ENCODE results near the gene INTS1.

INTS1 gene

DNA sequence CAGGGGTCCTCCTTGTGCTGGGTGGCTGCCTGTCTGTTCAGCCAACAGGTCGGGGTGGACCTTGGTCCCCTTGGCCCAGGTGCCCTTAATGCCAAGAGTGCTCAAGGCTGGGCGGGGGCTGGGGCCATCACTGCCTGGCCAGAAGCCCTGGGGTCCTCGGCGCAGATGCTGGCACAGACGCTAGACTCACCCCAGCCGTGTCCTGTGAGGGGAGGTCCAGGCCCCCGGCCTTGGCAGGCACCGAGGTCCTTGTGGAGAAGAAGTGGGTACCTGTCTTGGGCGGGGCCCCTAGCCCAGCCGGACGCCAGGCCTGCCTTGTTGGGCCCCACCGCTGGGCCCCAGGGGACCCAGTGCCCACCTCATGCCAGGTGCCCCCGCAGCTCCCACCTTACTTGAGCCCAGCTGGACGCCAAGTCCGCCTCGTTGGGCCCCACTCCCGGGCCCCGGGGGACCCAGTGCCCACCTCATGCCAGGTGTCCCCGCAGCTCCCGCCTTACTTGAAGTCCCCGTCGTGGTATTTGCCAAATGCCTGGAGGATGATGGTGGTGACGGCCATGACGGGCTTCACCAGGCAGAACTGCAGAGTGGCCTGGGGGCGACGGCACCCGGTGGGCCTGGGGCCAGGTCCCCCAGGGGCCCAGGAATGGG is 45.3 kb upstream of the INTS1 start:
- Histone ChIP-seq H3K27ac (no peak overlapping the region), H3K27me3 (replicated peaks) (no peaks in the 10 kb centered on the region), H3K4me3 (ENCODE audit: low read depth, low read length) (no peak overlapping the region), H3K36me3 (replicated peaks) (no peaks in the 10 kb centered on the region)
- in situ Hi-C loops (cut with HindIII; ENCODE audit: low pct_ligation_motif_present, low sequenced_read_pairs) = no loop called here
- TF ChIP-seq CTCF (IDR thresholded peaks at IDR 0.05; ENCODE audit: low read depth, low read length, missing control alignments) = no peak
- no peak for DNase-seq

GRCh38 chr7:1548944-1549343 is 44.8 kb upstream of the INTS1 start:
- no peak for DNase-seq
- no peaks in the 10 kb centered on the region for H3K27me3 ChIP-seq (replicated peaks)
- no peak overlapping the region for H3K27ac ChIP-seq
- in situ Hi-C loops (cut with HindIII; ENCODE audit: low pct_ligation_motif_present, low sequenced_read_pairs) = no loop called here
- H3K4me3 ChIP-seq (ENCODE audit: low read depth, low read length) = no peak overlapping the region
- peaks cover 3% of the 10 kb centered on the region for H3K36me3 ChIP-seq (replicated peaks)
- TF ChIP-seq CTCF (IDR thresholded peaks at IDR 0.05; ENCODE audit: low read depth, low read length, missing control alignments) = no peak

GRCh38 chr7:1548438-1548831 is 44.2 kb upstream of the INTS1 start:
- no peak overlapping the region for H3K4me3 ChIP-seq (ENCODE audit: low read depth, low read length)
- no peak overlapping the region for H3K27ac ChIP-seq
- TF ChIP-seq CTCF (IDR thresholded peaks at IDR 0.05; ENCODE audit: low read depth, low read length, missing control alignments) = peak; percentile 47
- H3K27me3 ChIP-seq (replicated peaks) = no peaks in the 10 kb centered on the region
- peaks cover 4% of the 10 kb centered on the region for H3K36me3 ChIP-seq (replicated peaks)
- in situ Hi-C loops (cut with HindIII; ENCODE audit: low pct_ligation_motif_present, low sequenced_read_pairs) = no loop called here
- DNase-seq = no peak

DNA sequence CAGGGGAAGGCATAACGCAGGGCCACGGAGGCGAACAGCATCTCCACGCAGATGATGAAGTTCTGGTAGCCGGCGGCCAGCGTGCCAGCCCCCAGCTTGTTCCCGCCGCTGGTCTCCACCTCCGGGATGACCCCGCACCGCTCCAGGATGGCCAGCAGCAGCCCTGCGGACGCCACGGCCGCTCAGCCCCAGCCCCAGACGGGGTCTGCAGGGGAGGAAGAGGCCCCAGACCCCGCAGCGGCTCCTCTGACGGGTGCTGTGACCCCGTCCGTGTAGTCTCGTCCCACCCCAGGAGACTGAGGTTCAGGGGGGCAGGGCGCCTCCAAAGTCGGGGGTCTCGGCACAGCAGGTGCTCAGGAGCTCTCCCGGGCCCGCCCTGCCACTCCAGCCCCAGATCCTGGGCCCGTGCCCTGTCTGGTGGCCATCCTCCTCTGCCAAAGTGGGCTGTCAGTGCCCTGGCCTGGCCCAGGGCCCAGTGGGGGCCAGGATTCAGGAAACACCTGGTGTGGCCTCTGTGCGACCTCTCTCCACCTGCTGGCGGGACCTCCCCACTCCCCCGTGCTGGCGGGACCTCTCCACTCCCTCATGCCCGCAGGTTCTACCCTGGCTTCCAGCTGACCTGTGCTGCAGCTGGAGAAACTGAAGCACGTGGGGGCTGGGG is 43.7 kb upstream of the INTS1 start:
- Histone ChIP-seq H3K27ac (no peak overlapping the region), H3K4me3 (ENCODE audit: low read depth, low read length) (no peak overlapping the region), H3K36me3 (replicated peaks) (peaks cover 8% of the 10 kb centered on the region), H3K27me3 (replicated peaks) (no peaks in the 10 kb centered on the region)
- TF ChIP-seq CTCF (IDR thresholded peaks at IDR 0.05; ENCODE audit: low read depth, low read length, missing control alignments) = no peak
- in situ Hi-C loops (cut with HindIII; ENCODE audit: low pct_ligation_motif_present, low sequenced_read_pairs) = no loop called here
- no peak for DNase-seq

DNA sequence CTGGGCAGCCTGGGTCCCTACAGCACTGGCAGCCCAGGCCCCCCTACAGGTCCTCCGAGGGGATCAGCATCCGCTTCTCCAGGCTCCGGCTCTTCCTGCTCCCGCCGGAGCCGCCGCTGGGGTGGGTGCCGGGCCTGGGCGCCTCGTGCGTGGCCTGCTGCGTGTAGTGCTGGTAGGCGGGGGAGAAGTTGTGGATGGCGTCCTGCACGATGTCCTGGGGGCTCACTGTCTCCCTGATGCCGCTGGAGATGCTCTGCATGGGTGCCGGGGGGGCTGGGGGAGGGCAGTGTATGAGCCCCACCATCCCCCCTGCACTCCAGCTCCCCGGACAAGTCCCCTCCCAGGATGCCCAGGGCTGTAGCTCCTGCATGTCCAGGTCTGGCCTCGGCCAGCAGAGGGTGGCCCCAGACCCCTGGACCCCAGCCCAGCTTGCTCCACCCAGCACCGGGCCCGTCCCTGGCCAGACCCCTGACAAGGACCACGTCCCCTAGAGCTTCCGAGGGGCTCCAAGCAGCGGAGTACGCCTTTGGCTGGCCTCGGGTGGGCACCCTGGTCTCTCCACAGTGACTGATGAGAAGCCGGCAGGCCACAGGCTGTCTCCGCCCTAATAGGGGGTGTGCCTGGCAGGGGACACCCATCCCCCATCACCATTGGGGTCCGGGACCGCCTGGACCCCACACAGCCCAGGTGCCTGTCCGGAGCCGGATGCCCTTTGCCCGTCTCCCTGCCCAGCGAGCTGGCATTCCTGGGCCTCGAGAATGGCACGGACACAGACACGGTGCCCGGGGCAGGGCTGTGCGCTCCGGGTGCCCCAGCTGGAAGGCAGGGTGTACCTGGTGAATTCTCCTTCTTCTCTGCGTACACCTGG is 43.0 kb upstream of the INTS1 start:
- H3K27me3 ChIP-seq (replicated peaks) = no peaks in the 10 kb centered on the region
- TF ChIP-seq CTCF (IDR thresholded peaks at IDR 0.05; ENCODE audit: low read depth, low read length, missing control alignments) = no peak
- H3K27ac ChIP-seq = no peak overlapping the region
- no peak overlapping the region for H3K4me3 ChIP-seq (ENCODE audit: low read depth, low read length)
- peaks cover 16% of the 10 kb centered on the region for H3K36me3 ChIP-seq (replicated peaks)
- no peak for DNase-seq
- in situ Hi-C loops (cut with HindIII; ENCODE audit: low pct_ligation_motif_present, low sequenced_read_pairs) = no loop called here
